ENCODE data around the gene GMDS.
A peak's percentile ranks its signal among the peaks of the same experiment; 100 is the strongest.

Gene GMDS

GRCh38 chr6:1895721-1896120 is 349.7 kb downstream of the GMDS start:
- DNase-seq (ENCODE audit: low spot score), result no peak

- no peak for DNase-seq (ENCODE audit: low spot score)
Observed at GRCh38 chr6:1894954-1895353, 350.5 kb downstream of the GMDS start.

DNA sequence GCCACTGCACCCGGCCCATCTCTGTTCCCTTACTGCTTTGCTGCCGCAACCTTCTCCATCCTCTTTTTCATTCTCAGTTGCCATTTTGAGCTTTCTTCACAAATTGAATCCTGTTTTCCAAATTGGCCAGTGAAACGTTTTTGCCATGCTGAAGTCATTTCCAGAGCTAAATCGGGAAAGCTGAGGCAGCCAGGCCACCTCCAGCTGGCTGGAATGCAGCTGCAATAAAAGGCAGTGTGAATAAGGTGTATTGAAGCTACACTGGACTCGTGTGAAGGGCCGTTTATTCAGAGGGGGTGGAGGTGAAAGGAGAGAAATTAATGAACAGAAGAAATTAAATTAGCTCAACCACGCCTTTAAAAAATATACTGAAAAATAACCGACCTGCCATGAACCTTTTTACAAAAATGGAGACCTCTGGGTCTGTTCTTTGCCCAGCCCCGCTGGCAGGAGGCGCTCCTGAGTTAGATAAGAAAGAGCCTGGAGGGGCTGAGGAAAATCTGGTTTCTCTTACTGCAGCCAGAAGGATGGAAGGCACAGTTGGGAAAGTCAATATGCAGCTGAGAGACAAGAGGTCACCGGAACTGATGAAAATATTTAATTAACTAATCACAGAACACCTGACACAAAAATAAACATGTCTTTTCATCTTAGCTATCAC is 351.8 kb downstream of the GMDS start:
- no peak for DNase-seq (ENCODE audit: low spot score)

DNA sequence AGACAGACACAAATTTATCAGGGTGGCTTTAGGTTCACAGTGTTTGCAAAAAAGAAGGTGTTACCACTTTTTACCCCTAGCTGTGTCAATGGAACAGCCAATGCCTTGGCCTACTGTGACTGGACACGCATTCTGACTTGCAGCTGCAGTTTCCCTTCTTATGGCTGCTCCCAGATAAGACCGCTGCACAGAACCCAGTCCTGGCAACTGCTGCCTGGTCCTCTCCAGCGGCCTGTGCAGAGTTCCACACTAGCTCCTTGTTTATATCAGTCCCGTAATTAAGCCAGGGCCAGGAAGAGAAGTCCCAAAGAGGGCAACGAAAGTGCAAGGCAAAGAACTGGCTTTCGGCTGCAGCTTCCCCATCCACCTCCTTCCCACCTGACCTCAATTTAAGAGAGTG is 352.7 kb downstream of the GMDS start:
- no peak for DNase-seq (ENCODE audit: low spot score)

DNA sequence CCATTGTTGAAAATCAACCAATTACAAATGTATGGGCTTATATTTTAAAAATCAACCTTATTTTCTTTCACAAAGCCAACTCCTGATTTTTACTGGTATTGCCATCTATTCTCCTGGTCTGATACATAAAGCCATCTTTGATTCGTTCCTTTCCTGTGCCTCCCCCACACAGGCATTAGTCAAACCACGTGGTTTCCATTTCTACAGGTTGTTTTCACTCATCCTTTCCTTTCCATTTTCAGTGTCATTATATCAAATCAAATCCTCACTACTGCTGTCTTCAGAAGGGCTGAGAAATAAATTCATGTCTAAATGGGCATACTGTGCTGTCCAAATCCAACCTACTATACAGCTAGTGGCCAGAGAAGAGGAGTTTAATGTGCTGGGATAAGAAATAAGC is 354.4 kb downstream of the GMDS start:
- DNase-seq (ENCODE audit: low spot score), result no peak

DNA sequence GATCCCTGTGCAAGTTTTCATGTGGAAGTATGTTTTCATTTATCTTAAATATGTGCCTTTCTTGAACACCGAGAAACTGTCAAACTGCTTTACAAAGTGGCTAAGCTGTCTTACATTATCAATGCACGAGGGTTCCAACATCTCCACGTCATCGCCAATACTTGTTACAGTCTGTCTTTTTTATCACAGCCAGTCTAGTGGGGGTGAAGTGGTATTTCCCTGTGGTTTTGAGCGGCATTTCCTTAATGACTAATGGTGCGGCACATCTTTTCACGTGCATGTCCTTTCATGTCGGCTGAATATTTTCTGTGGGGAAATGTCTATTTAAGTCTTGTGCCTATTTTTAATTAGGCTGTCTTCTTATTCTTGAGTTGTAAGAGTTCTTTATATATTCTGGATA is 355.3 kb downstream of the GMDS start:
- no peak for DNase-seq (ENCODE audit: low spot score)

GRCh38 chr6:1885576-1886011 is 359.8 kb downstream of the GMDS start:
- no peak for DNase-seq (ENCODE audit: low spot score)

DNA sequence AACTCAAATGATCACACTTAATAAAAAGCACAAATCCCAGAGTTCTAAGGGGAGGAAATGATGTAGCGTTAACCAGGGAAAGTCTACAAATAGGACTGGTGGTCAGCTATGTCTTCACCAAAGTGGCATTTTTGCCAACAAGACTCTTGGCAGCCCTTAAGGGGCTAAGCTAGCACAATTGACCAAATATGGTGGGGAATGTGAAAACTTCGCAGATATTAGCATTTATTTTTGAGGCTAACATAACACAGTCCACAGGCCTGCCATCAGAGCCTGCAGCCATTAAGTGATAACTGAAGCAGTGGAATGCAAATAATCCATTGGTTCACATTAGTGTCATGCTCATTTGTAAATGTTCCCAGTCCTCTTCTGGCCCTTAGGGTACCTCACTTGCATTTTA is 361.1 kb downstream of the GMDS start:
- no peak for DNase-seq (ENCODE audit: low spot score)

GRCh38 chr6:1878330-1878729 is 367.1 kb downstream of the GMDS start:
- no peak for DNase-seq (ENCODE audit: low spot score)

DNA sequence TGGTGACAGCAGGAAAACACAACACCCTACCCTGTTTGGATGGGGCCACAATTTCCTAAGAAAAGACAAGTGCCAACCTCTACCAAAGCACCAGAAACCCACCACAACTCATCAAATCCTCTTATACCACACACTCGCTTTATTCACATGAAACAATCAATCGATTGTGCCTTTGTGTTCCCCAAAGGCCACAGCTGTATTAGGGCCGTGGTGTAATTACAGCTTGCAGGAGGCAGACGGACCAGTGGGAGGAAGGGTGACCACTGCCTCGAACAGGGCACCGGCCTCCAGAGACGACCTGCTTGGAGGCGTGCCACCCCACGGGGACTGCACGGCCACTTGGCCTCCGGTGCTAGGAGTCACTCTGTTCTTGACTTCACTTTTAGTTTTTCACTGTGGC is 371.6 kb downstream of the GMDS start:
- no peak for DNase-seq (ENCODE audit: low spot score)

DNA sequence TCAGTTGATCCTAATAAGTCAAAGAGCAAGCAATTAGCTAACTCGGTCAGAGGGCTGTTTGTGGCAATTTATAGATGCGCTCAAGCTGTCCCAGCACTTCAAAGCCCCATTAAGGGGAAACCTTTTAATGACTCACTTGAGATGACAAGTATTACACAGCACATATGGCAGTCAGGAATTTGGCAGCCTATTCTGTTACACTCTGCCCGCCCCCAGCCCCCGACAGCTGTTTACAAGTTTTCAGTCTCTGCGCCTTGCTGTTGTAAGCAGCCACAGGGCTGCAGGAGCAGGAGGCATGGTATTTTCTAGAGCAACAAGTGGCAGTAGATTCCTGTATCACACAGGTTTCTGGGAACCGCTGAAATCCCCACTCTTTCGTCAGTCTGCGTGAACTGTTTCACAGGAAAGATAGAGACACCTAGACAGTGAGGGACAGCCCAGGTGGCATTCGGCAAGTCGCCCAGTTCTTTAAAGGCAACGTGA is 372.7 kb downstream of the GMDS start:
- no peak for DNase-seq (ENCODE audit: low spot score)

DNA sequence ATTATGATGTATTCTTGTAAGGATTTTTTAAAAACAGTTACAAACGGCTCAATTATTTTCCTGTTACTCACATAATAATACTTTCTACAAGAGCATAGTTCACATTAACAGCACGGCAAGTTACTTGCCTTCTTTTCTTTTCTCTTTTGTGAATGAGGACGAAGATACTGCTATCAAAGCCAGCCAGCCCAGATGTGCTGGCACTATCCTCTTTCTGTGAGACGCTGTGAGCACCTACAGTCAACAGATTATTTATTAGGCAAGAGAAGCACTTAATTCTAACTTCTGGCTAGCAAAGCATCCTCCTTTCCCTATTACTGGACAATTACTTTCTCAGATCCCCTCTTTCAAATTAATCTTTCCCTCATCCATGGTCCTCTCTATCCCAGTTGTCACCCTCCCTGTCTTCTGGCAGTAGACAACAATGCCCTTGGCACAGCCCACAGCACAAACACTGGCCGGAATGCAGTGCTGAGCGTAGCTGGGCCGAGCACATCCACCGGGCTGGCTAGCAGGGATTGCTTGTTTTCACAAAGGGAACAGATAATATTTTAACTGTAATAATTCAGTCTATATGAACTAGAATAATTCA is 373.6 kb downstream of the GMDS start:
- DNase-seq (ENCODE audit: low spot score), result no peak

DNA sequence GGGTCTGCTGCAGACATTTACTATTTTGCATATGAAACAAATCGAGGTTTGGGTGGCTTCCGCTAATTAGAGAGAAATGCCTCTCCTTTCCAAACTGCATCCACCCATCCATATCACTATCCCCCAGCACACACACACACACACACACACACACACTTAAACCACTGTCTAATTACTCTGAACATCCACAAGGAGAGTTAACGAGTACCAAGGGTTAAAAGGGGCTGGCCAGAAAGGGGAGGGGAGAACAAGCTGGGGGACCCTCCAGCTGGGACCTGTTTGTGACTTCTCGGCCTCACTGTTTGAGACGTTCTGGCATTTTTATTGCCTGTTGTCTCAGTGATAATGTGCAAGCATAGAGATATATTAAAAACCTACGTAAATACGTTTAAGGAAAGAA is 374.5 kb downstream of the GMDS start:
- no peak for DNase-seq (ENCODE audit: low spot score)

- DNase-seq (ENCODE audit: low spot score), result no peak
Observed at GRCh38 chr6:1870251-1870650, 375.2 kb downstream of the GMDS start.

DNA sequence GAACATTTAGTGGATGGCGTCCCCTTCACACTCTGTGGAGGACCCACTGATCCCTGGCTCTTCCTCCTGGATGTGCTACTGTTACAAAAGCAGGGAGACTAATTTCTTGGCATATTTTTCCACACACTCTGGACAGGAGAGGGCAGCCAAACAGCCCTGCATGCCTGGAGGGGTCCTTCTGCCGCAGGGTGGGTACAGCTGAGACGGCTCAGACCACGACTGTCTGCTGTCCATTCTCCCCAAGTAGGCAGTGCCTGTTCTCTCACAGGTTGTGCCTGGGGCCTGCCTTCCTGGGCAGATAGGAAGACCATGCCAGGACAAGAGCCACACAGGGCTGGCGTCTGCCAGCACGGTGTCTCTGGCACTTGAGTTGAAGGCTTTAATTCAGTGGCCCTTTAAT is 375.6 kb downstream of the GMDS start:
- no peak for DNase-seq (ENCODE audit: low spot score)

- no peak for DNase-seq (ENCODE audit: low spot score)
Observed at GRCh38 chr6:1869308-1869707, 376.1 kb downstream of the GMDS start.

GRCh38 chr6:1868561-1869261 is 376.7 kb downstream of the GMDS start:
- no peak for DNase-seq (ENCODE audit: low spot score)

- DNase-seq (ENCODE audit: low spot score), result no peak
Observed at GRCh38 chr6:1867197-1867596, 378.2 kb downstream of the GMDS start.

DNA sequence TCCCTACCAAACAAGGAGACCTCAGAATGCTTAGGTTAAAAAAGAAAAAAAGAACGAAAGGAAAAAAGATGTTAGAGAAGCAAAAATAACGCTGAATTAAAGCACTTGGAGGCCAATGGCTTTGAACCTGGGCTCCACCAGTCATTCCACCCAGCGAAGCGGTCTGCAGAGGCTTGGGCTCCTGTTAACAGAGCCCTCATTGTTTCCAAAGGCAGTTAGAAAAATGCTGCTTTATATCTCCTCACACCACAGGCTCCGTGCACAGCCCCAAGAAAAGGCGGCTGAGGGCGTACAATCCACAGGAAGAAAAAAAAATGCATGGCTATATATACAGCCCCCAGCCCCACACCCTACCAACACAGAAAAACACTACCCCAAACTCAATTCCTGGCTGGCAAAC is 379.8 kb downstream of the GMDS start:
- DNase-seq (ENCODE audit: low spot score), result peak; percentile 94

- DNase-seq (ENCODE audit: low spot score), result no peak
Observed at GRCh38 chr6:1864496-1864895, 380.9 kb downstream of the GMDS start.

DNA sequence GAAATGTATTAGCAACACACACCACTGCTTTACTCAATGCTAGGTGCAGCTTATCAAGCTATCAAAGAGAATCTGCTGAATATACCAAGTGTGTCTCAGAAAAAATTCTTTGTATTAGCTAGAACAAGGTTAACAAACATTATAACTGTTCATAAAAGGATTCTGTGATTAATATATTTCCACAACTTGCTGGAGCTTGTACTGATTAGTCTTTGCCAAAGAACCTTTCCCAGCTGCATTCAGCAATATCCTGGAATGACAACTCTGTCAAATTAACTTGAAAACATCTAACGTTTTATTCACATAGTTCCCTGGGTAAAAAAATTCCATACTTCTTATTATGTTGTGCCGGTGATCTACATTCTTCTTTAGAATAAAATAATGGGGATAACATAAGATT is 383.0 kb downstream of the GMDS start:
- DNase-seq (ENCODE audit: low spot score), result no peak

DNA sequence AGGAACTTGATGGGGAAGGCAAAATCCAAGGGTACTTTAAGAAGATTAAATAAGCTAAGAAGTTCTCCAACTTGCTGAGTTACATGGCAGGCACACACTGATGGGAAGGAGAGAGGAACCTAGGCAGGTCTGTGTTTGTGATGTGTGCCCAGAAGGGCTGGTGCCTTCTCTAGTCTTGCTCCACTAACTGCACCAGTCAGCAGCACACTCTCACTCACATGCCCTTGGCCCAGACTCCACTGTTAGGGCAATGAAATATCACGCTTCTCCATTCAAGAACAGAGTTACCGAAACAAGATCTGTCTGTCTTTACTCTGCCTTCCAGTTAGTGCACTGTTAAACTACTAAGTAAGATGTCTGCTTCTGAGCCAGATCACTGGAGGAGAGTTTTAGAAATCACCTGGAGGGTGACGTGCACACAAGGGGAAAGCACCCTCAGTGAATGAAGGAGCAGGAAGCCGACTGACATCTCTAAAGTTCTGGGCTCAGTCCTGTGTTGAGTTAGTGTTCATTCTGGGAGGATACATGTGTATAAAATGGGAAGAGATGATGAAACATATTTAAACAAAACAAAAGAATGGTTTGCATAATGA is 384.6 kb downstream of the GMDS start:
- no peak for DNase-seq (ENCODE audit: low spot score)

- no peak for DNase-seq (ENCODE audit: low spot score)
Observed at GRCh38 chr6:1858859-1859258, 386.5 kb downstream of the GMDS start.

All from COLO829 (cell line).